Pancreas (tissue), 10 donors: ENCODE data around the gene NOX5. TPM values are rescaled to one million over a fixed set of nuclear protein-coding genes. Genes with fewer than 3 reads are reported as not detected.

Experiments used
- ATAC-seq, 4 donors: fragments of 200-7000 bp; cut with Tn5 transposase; one replicate each; pipeline versions ENCODE4 v1.8.0 to v1.9.1; 2020; ENCODE audit warnings: mild to moderate bottlenecking in 4 of 4, moderate library complexity in 4 of 4
- DNase-seq, 6 donors: peaks; one replicate each; pipeline ENCODE4 v3.0.0-alpha.2; 2020
- FAIRE-seq: peaks from 2 replicates; lab custom pipeline; 2012; peaks lifted over from hg19 to GRCh38; lab: Jason Lieb, UNC
- H3K27ac ChIP-seq, 4 donors: fragments of 200-600 bp; sonication (generic); 1 replicate in 3 of 4; 2 replicates in 1 of 4; pipeline versions ENCODE4 v1.5.0 to v1.8.0; 2020
- H3K27me3 ChIP-seq, 4 donors: fragments of 200-600 bp; one replicate each; pipeline ENCODE4 v1.8.0; 2021
- H3K36me3 ChIP-seq, 3 donors: fragments of 200-600 bp; sonication (generic) in 1 of 3; one replicate each; pipeline versions ENCODE4 v1.5.0 to v1.8.0; 2020 to 2021
- H3K4me1 ChIP-seq, 3 donors: fragments of 200-600 bp; one replicate each; pipeline ENCODE4 v1.8.0; 2021
- H3K4me3 ChIP-seq, 4 donors: fragments of 200-600 bp; sonication (generic) in 2 of 4; one replicate each; pipeline versions ENCODE4 v1.5.0 to v1.8.0; 2020 to 2021
- H3K9me3 ChIP-seq, 4 donors: fragments of 200-600 bp; one replicate each; pipeline ENCODE4 v1.8.0; 2021
- whole genome bisulfite sequencing, 2 donors: extraction: QIAGEN DNeasy Blood & Tissue Kit; methylation state at CpG; one replicate each; pipeline ENCODE4 v1.1.7; 2013; 5-methylcytosine and 5-hydroxymethylcytosine counted together
- intact Hi-C, 3 donors: fragments of 100-400 bp; cut with DNase I; formaldehyde crosslinking; loops; one replicate each; pipeline versions ENCODE4 v1.11.1 to v1.14.2; 2022
- polyA plus RNA-seq, 2 donors: library from polyadenylated mRNA; stranded (reverse); fragments of 200-250 nt; gene quantifications; one replicate each; pipeline ENCODE4 v1.2.3, GENCODE V29; 2013
- total RNA-seq, 6 donors: library from RNA; stranded (reverse); fragmentation: NEBNext Ultra II Directional in 4 of 6; extraction: Animal tissue kit (Norgen Biotek cat#: 25700) in 4 of 6; gene quantifications; one replicate each; pipeline versions ENCODE4 v1.2.1 to v1.2.4, GENCODE V29; 2021 to 2023
- TF ChIP-seq, protein P1 (sequence below), 4 donors: fragments of 200-600 bp; sonication (generic) in 3 of 4; IDR thresholded peaks; one replicate each; pipeline versions ENCODE4 v1.5.0 to v1.8.0; 2021; ENCODE audit warnings: antibody characterized with exemption in 4 of 4
- donor health status: healthy with polysubstance abuse.
- donor health status: DM: no; HTN: no; CAD: no; lungs with moderate emphysema.
- donor health status: DM: no; HTN: no; CAD: no.
- donor health status: control.
- donor health status: control.
- donor health status: Bipolar disorder and iron deficiency.
- donor health status: DM: yes; HTN: yes; CAD: no.
- donor health status: DM: no; HTN: no; CAD: no.
- donor health status: DM: no; HTN: no; CAD: no.
- donor health status: DM: yes; HTN: yes; CAD: no.

NOX5 gene
- total and polyA plus RNA-seq, 8 donors, result 0.04 to 0.26 (median 0.12) TPM; not detected in 3

DNA sequence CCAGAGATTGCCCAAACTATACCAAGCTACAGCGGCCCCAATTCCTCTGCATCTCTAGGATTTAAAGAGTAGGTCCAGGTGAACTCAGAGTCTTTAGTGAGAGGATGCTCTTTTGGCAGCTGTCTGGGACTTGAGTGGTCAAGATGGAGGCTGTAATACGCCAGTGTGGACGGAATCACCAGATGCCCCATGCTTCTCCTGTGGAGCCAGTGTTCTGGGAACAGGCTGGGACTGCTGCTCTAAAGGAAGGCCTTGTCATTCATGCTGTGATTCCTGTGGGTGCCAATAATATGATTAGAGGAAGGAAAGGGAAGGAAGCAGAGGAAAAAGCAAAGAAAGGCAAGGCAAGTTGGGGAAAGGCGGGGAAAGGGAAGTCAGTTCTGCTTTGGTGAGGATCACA lies 17.4 kb upstream of the NOX5 start:
- intact Hi-C loops, result no loop called here
- DNase-seq, result no peak
- no peak for ATAC-seq
- H3K36me3 ChIP-seq, result no peaks in the 10 kb centered on the region
- H3K27ac ChIP-seq, result no peak overlapping the region
- FAIRE-seq, result no peak
- H3K4me1 ChIP-seq, result no peaks in the 10 kb centered on the region
- TF ChIP-seq, protein P1, sequence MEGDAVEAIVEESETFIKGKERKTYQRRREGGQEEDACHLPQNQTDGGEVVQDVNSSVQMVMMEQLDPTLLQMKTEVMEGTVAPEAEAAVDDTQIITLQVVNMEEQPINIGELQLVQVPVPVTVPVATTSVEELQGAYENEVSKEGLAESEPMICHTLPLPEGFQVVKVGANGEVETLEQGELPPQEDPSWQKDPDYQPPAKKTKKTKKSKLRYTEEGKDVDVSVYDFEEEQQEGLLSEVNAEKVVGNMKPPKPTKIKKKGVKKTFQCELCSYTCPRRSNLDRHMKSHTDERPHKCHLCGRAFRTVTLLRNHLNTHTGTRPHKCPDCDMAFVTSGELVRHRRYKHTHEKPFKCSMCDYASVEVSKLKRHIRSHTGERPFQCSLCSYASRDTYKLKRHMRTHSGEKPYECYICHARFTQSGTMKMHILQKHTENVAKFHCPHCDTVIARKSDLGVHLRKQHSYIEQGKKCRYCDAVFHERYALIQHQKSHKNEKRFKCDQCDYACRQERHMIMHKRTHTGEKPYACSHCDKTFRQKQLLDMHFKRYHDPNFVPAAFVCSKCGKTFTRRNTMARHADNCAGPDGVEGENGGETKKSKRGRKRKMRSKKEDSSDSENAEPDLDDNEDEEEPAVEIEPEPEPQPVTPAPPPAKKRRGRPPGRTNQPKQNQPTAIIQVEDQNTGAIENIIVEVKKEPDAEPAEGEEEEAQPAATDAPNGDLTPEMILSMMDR (IDR thresholded peaks at IDR 0.05), result no peak
- no peaks in the 10 kb centered on the region for H3K9me3 ChIP-seq
- no peak overlapping the region for H3K4me3 ChIP-seq
- no peaks in the 10 kb centered on the region for H3K27me3 ChIP-seq
- WGBS, 2 donors, result 91 to 99% methylated on average over 4 of the region's 4 CpGs

GRCh38 chr15:68997930-68998777 lies 16.3 kb upstream of the NOX5 start:
- H3K27ac ChIP-seq, result no peak overlapping the region
- H3K27me3 ChIP-seq, result no peaks in the 10 kb centered on the region
- WGBS, 2 donors, result 73 to 77% methylated on average over 4 of the region's 4 CpGs
- intact Hi-C loops, result no loop called here
- H3K4me3 ChIP-seq, result no peak overlapping the region
- TF ChIP-seq, protein P1 (IDR thresholded peaks at IDR 0.05), result no peak
- no peaks in the 10 kb centered on the region for H3K4me1 ChIP-seq
- FAIRE-seq (no peak), ATAC-seq (no peak), DNase-seq (no peak)
- no peaks in the 10 kb centered on the region for H3K9me3 ChIP-seq
- H3K36me3 ChIP-seq, result no peaks in the 10 kb centered on the region

GRCh38 chr15:68999091-68999490 lies 15.4 kb upstream of the NOX5 start:
- WGBS, 2 donors, result 83 to 86% methylated on average over 6 of the region's 6 CpGs

GRCh38 chr15:69000091-69000490 lies 14.4 kb upstream of the NOX5 start:
- Histone ChIP-seq H3K4me1 (no peaks in the 10 kb centered on the region), H3K27me3 (no peaks in the 10 kb centered on the region), H3K4me3 (no peak overlapping the region), H3K27ac (no peak overlapping the region), H3K36me3 (no peaks in the 10 kb centered on the region), H3K9me3 (no peaks in the 10 kb centered on the region)
- ATAC-seq (no peak), DNase-seq (no peak), FAIRE-seq (no peak)
- WGBS, 2 donors, result 44 to 47% methylated on average over 5 of the region's 5 CpGs
- TF ChIP-seq, protein P1 (IDR thresholded peaks at IDR 0.05), result no peak
- intact Hi-C loops, result no loop called here

More at GRCh38 chr15:68999091-68999490, 15.4 kb upstream of the NOX5 start:
- H3K27me3 ChIP-seq, result no peaks in the 10 kb centered on the region
- no peaks in the 10 kb centered on the region for H3K9me3 ChIP-seq
- no peaks in the 10 kb centered on the region for H3K4me1 ChIP-seq
- TF ChIP-seq, protein P1 (IDR thresholded peaks at IDR 0.05), result no peak
- DNase-seq (no peak), ATAC-seq (no peak), FAIRE-seq (no peak)
- H3K4me3 ChIP-seq, result no peak overlapping the region
- intact Hi-C loops, result no loop called here
- H3K36me3 ChIP-seq, result no peaks in the 10 kb centered on the region
- H3K27ac ChIP-seq, result no peak overlapping the region
